CMK (cell line): ENCODE measurements around the gene DENND2A.
"Not testable (repeated sequence)": the region's sequence is repeated elsewhere in the genome, so short reads cannot be mapped to it uniquely, and the experiment has no call there.

Experiments used
- DNase-seq: peaks from one replicate; pipeline ENCODE4 v3.0.0-alpha.2; 2010; ENCODE audit warnings: low read depth

The DENND2A gene

GRCh38 chr7:140646931-140647647 is 6.5 kb upstream of the DENND2A start:
- no peak for DNase-seq

DNA sequence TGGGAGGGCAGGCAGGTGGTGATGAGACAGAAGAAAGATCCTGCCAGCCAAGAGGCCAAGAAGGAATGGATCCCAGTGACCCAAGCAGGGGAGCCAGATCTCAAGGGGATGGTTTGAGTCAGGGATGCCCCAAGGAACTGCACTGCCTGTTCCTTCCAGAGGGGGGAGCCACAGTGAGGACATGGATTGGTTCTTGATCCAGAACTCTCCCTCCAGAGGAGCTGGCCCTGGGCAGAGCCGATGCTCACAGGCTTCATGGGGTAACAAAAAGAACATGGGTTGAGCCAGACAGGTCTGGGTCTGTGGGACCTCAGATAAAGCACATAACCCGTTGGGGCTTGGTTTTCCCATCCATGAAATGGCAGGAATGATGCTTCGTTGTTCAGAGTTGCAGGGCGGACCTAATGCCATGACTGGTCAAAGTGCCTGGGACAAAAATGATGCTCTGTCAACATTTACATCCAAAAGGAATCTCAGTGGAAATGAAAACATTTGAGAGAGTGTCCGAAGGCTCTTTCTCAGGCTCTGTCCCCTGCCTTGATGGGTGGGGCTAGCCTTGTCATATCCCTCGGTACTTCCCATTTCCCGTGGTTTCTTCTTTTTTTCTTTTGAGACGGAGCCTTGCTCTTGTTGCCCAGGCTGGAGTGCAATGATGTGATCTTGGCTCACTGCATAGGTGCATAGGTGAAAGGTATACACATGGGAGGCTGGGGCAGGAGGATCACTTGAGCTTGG is 4.7 kb upstream of the DENND2A start:
- no peak for DNase-seq

DNA sequence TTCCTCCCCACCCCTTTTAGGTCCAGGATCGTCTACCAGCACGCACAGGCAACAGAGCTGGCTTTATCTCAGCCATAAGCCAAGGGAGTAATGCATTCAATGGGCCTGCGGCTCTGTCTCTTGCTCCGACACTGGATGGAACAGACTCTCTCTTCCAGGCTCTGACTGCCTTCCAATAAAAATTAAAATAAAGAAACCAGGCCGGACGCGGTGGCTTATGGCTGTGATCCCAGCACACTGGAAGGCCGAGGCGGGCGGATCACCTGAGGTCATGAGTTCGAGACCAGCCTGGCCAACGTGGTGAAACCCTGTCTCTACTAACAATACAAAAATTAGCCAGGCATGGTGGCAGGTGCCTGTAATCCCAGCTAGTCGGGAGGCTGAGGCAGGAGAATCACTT is 4.1 kb upstream of the DENND2A start:
- not testable (repeated sequence) for DNase-seq

- no peak for DNase-seq
These were observed 2.8 kb upstream of the DENND2A start for GRCh38 chr7:140643416-140643815.

GRCh38 chr7:140641524-140642195 is 1.0 kb upstream of the DENND2A start:
- DNase-seq: no peak

DNA sequence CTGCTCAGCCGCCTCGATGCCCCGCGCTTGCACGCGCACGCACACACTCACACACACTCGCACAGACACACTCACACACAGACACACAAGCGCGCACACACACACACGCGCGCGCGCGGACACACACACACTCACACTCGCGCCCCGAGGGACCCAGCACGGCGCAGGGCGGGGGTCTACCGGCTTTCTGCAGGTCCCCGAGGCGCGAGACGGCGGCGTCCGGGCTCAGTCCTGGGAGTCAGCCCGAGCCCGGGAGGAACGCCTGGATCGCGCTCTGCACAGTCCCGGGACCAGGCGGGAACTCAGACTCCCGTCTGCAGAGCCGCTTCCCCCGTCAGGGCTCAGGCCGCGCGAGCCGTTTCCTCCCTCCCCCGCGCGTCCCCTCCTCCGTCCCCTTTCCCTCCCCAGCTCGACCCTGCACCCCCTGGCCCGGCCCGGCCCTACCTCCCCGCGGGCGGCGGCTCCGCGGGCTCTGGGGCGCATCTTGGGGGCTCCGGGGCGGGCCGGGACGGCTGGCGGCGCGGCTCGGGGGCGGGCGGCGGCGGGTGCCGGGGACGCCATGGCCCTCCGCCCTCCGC is 464 bp downstream of the DENND2A start:
- no peak for DNase-seq

GRCh38 chr7:140639366-140640053 is 1.1 kb downstream of the DENND2A start:
- no peak for DNase-seq

DNA sequence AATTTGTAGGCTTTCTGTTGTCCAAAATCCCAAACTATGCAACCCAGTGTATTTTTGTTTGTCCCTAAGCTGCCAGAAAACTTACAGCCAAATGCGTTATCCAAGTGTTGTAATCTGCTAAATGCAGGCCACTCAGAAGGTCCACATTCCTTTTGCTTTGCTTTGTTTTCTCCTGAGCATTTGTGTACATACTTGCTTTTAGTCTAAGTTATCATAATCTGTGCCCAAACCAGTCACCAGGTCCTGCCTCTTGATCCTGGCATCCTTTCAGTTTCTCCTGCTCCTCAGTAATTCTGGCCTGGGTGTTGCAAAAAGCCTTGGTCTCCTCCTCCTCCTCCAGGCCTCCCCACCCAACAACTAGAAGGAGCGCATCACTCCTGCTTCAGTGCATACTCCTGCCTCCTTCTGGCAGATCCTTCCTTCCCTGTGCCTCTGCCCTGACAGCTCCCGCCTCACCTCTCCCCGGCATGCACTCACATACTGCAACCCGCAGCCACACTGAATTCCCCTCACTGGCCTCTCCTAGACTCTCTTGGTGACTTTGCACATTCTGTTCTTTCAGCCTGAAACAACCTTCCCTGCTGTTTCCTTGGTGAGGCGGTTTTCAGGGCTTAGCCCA is 2.3 kb downstream of the DENND2A start:
- no peak for DNase-seq

DNA sequence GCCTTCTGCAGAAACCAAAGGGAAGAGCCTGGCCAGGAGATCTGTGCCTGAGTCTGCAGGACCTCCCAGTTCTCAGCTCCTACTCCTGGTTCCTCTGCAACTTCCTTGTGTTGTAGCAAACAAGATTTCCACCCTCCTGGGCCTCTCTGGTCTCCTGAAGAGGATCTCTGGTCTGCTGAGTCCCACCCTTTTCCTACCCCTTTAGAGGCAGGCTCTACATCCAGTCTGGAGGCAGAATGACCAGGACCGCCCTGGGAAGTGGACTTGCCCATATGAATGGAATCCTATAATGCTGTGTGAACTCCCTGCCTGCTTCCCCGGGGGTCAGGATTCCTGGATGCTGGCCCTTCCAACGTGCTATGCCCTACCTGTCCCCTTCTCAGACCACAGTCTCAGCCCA is 3.2 kb downstream of the DENND2A start:
- DNase-seq: no peak

GRCh38 chr7:140635816-140636215 is 4.8 kb downstream of the DENND2A start:
- no peak for DNase-seq

DNA sequence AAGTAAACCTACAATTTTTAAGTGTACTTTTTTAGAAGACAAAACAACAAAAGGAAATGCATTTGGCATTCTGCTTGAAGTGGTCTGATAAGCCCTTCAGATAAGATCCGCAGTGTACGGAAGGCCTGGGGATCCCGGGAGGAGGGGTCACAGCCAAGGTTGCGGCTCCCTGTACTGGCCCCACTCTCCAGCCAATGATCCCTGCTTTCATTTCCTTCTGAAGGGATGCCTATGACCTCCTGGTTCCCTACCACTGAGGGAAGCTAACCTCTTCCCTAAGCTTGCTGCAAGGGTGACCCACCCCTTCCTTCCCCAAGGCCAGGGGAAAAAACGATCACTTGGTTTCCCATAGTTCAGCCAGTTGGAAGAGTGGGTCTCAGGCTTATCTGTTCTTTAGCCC is 5.3 kb downstream of the DENND2A start:
- no peak for DNase-seq

- DNase-seq: no peak
These were observed 9.0 kb downstream of the DENND2A start for GRCh38 chr7:140631602-140632001.

DNA sequence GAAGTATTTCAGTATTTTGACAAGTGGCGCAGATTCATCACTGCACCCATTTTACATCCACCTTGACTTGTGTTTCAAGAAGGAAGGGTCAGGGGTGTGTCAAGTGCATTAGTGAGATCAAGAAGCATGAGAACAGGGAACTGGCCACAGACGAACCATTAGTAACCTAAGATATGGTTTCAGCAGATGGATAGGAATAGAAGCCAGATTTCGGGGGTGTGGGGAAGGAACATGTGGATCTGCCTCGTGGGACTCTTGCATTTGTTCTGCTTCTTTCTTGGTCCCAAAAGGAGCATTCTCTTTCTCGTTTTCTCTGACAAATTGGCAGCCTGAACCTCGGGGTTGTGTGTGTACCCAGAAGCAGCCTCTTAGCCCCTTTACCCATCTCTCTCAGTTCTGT is 9.6 kb downstream of the DENND2A start:
- DNase-seq: no peak

GRCh38 chr7:140625908-140626868 is 14.4 kb downstream of the DENND2A start:
- no peak for DNase-seq

DNA sequence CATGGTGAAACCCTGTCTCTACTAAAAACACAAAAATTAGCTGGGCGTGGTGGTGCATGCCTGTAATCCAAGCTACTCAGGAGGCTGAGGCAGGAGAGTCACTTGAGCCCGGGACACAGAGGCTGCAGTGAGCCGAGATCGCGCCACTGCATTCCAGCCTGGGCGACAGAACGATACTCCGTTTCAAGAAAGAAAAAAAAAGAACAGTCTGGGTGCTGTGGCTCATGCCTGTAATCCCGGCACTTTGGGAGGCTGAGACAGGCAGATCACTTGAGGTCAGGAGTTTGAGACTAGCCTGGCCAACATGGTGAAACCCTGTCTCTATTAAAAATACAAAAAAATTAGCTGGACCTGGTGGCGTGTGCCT is 15.4 kb downstream of the DENND2A start:
- DNase-seq: not testable (repeated sequence)

GRCh38 chr7:140624392-140625191 is 16.0 kb downstream of the DENND2A start:
- DNase-seq: no peak

GRCh38 chr7:140623980-140624379 is 16.6 kb downstream of the DENND2A start:
- no peak for DNase-seq

DNA sequence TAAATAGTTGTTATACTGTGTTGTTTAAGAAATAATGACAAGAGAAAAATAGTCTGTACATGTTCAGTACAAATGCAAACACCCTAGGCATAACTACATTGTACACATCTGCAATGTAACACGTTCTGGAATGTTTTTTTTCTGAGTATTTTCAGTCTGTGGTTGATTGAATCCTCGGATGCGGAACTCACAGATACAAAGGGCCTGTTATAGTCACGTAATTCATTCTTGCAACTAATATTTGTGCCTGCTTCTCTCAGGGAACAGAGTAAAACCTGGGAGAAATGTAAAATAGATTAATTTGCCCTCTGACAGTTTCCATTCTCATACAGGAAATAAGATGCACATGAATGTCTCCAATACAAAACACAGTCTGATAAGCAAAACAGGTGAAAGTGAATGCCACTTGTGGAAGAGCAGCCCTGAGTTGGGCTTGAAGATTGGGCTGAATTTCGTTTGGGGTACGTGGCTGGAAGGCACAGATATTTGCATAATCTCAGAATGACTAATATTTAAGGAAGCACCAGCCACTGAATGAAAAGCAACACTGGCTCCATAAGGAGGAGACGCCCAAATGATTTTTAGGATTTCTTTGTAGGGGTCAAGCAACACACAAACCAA is 19.1 kb downstream of the DENND2A start:
- DNase-seq: no peak

GRCh38 chr7:140619915-140620510 is 20.6 kb downstream of the DENND2A start:
- not testable (repeated sequence) for DNase-seq
